Measurements from ENCODE around the gene CREM. TPM values are rescaled to one million over a fixed set of nuclear protein-coding genes. Genes with fewer than 3 reads are reported as not detected.

CREM gene
- total and polyA plus RNA-seq, 12 donors = 37.8 to 91.7 (median 57.6) TPM

- Histone ChIP-seq H3K27ac (no peak overlapping the region), H3K4me3 (no peak overlapping the region), H3K9me3 (peaks cover 0 to 16% (median 0%) of the 10 kb centered on the region in 11 donors), H3K36me3 (no peaks in the 10 kb centered on the region), H3K4me1 (no peaks in the 10 kb centered on the region), H3K27me3 (no peaks in the 10 kb centered on the region)
- no peak for TF ChIP-seq CTCF (IDR thresholded peaks at IDR 0.05)
- WGBS, 2 donors = 99 to 100% methylated on average over 2 of the region's 2 CpGs
- DNase-seq = no peak
- intact Hi-C loops (cut with DNase I) = no loop called here
- ATAC-seq = no peak
Measured at GRCh38 chr10:35165811-35166210, 39.2 kb downstream of the CREM start.

GRCh38 chr10:35166607-35167006 lies 40.0 kb downstream of the CREM start:
- H3K4me3 ChIP-seq = no peak overlapping the region
- H3K27ac ChIP-seq = no peak overlapping the region
- no peak for DNase-seq
- H3K9me3 ChIP-seq = peaks cover 0 to 16% (median 0%) of the 10 kb centered on the region in 11 donors
- no peaks in the 10 kb centered on the region for H3K4me1 ChIP-seq
- ATAC-seq = no peak
- no peak for TF ChIP-seq CTCF (IDR thresholded peaks at IDR 0.05)
- H3K27me3 ChIP-seq = no peaks in the 10 kb centered on the region
- intact Hi-C loops (cut with DNase I) = no loop called here
- H3K36me3 ChIP-seq = no peaks in the 10 kb centered on the region
- 92% methylated on average over 6 of the region's 6 CpGs for WGBS, 2 donors

- Histone ChIP-seq H3K4me3 (no peak overlapping the region), H3K27ac (no peak overlapping the region), H3K36me3 (no peaks in the 10 kb centered on the region), H3K27me3 (no peaks in the 10 kb centered on the region), H3K9me3 (peaks cover 0 to 16% (median 0%) of the 10 kb centered on the region in 11 donors), H3K4me1 (peaks cover 0 to 5% (median 2%) of the 10 kb centered on the region in 9 donors)
- no peak for TF ChIP-seq CTCF (IDR thresholded peaks at IDR 0.05)
- WGBS, 2 donors = 93 to 98% methylated on average over 2 of the region's 2 CpGs
- ATAC-seq (no peak), DNase-seq (no peak)
- intact Hi-C loops (cut with DNase I) = no loop called here
Measured at GRCh38 chr10:35167342-35167741, 40.7 kb downstream of the CREM start.

GRCh38 chr10:35172146-35172545 lies 45.5 kb downstream of the CREM start:
- WGBS, 2 donors = 62 to 93% methylated on average over 1 of the region's 1 CpG
- intact Hi-C loops (cut with DNase I) = no loop called here

More at GRCh38 chr10:35172146-35172545, 45.5 kb downstream of the CREM start:
- Histone ChIP-seq H3K9me3 (peaks cover 0 to 16% (median 0%) of the 10 kb centered on the region in 11 donors), H3K27ac (peak overlapping the region in 1 of 10 donors; percentile 21), H3K4me1 (peaks cover 0 to 12% (median 6%) of the 10 kb centered on the region in 9 donors), H3K4me3 (no peak overlapping the region), H3K36me3 (no peaks in the 10 kb centered on the region), H3K27me3 (no peaks in the 10 kb centered on the region)
- ATAC-seq (peak in 2 of 8 donors; percentile 14 to 28), DNase-seq (no peak)
- TF ChIP-seq CTCF (IDR thresholded peaks at IDR 0.05) = no peak

Measured in heart right ventricle (tissue), 16 donors.